H9 (cell line): Measurements from ENCODE around the gene RAP1GAP2. TPM values are rescaled to one million over a fixed set of nuclear protein-coding genes. Genes with fewer than 3 reads are reported as not detected.

Experiments
- DNase-seq: peaks from one replicate; pipeline ENCODE4 v3.0.0-alpha.2; 2017
- H2AFZ ChIP-seq: one replicate; pipeline ENCODE4 v1.6.1; 2013; ENCODE audit warnings: mild to moderate bottlenecking, low read length, control low read depth, moderate library complexity
- H2AK5ac ChIP-seq: 2 replicates; pipeline ENCODE4 v1.6.1; 2013; ENCODE audit warnings: low read length, control low read depth, mixed read lengths; ENCODE audit not compliant: insufficient read length
- H2BK120ac ChIP-seq: one replicate; pipeline ENCODE4 v1.6.1; 2013; ENCODE audit warnings: low read depth, mild to moderate bottlenecking, low read length, control low read depth, inconsistent platforms; ENCODE audit not compliant: poor library complexity, severe bottlenecking
- H2BK12ac ChIP-seq: 2 replicates; pipeline ENCODE4 v1.6.1; 2013; ENCODE audit warnings: low read length, control low read depth, mixed read lengths, low read depth; ENCODE audit not compliant: insufficient read length
- H2BK15ac ChIP-seq: 2 replicates; pipeline ENCODE4 v1.6.1; 2013; ENCODE audit warnings: low read depth, low read length, control low read depth
- H2BK20ac ChIP-seq: one replicate; pipeline ENCODE4 v1.6.1; 2013; ENCODE audit warnings: low read depth, mild to moderate bottlenecking, low read length, control low read depth, inconsistent platforms; ENCODE audit not compliant: poor library complexity, severe bottlenecking
- H2BK5ac ChIP-seq: 2 replicates; pipeline ENCODE4 v1.6.1; 2013; ENCODE audit warnings: low read length, control low read depth, mixed read lengths; ENCODE audit not compliant: insufficient read length
- H3K14ac ChIP-seq: 2 replicates; pipeline ENCODE4 v1.6.1; 2013; ENCODE audit warnings: low read length, control low read depth; ENCODE audit not compliant: insufficient read depth
- H3K18ac ChIP-seq: 2 replicates; pipeline ENCODE4 v1.6.1; 2013; ENCODE audit warnings: low read depth, mild to moderate bottlenecking, mixed read lengths, low read length, control low read depth; ENCODE audit not compliant: insufficient read length
- H3K23ac ChIP-seq: 2 replicates; pipeline ENCODE4 v1.6.1; 2013; ENCODE audit warnings: low read length, control low read depth, mixed read lengths, low read depth; ENCODE audit not compliant: insufficient read length
- H3K23me2 ChIP-seq: 2 replicates; pipeline ENCODE4 v1.6.1; 2013; ENCODE audit warnings: low read depth, mild to moderate bottlenecking, mixed read lengths, low read length, control low read depth; ENCODE audit not compliant: insufficient read length, poor library complexity, severe bottlenecking
- H3K27ac ChIP-seq: 2 replicates; pipeline ENCODE4 v1.5.1; 2013; ENCODE audit warnings: low read length, control low read depth, mixed read lengths, low read depth; ENCODE audit not compliant: insufficient read length
- H3K27me3 ChIP-seq: 2 replicates; pipeline ENCODE4 v1.6.1; 2013; ENCODE audit warnings: low read length, control low read depth, inconsistent platforms; ENCODE audit not compliant: insufficient read depth
- H3K4ac ChIP-seq: 2 replicates; pipeline ENCODE4 v1.6.1; 2013; ENCODE audit warnings: low read depth, mild to moderate bottlenecking, control low read depth, inconsistent platforms, low read length, moderate library complexity
- H3K4me1 ChIP-seq: 2 replicates; pipeline ENCODE4 v1.6.1; 2013; ENCODE audit warnings: low read length, control low read depth, inconsistent platforms; ENCODE audit not compliant: insufficient read depth
- H3K4me2 ChIP-seq: 2 replicates; pipeline ENCODE4 v1.6.1; 2013; ENCODE audit warnings: low read length, control low read depth, mixed read lengths; ENCODE audit not compliant: insufficient read length, insufficient read depth
- H3K56ac ChIP-seq: 2 replicates; pipeline ENCODE4 v1.6.1; 2013; ENCODE audit warnings: low read depth, mild to moderate bottlenecking, mixed read lengths, low read length, control low read depth; ENCODE audit not compliant: insufficient read length
- H3K79me1 ChIP-seq: 2 replicates; pipeline ENCODE4 v1.6.1; 2013; ENCODE audit warnings: low read depth, mild to moderate bottlenecking, moderate library complexity, low read length, control low read depth, inconsistent platforms; ENCODE audit not compliant: insufficient read depth, poor library complexity, severe bottlenecking
- H3K79me2 ChIP-seq: 2 replicates; pipeline ENCODE4 v1.6.1; 2013; ENCODE audit warnings: low read length, control low read depth, inconsistent platforms; ENCODE audit not compliant: insufficient read depth
- H3K9ac ChIP-seq: 2 replicates; pipeline ENCODE4 v1.6.1; 2013; ENCODE audit warnings: low read length, control low read depth, mixed read lengths; ENCODE audit not compliant: insufficient read length; ENCODE audit errors: extremely low read depth
- H3K9me3 ChIP-seq: one replicate; pipeline ENCODE4 v1.6.1; 2013; ENCODE audit warnings: low read depth, low read length, inconsistent platforms; ENCODE audit not compliant: control insufficient read depth
- H3T11ph ChIP-seq: one replicate; pipeline ENCODE4 v1.6.1; 2013; ENCODE audit warnings: mild to moderate bottlenecking, low read length, control low read depth, inconsistent platforms
- H4K20me1 ChIP-seq: one replicate; pipeline ENCODE4 v1.6.1; 2013; ENCODE audit not compliant: control insufficient read depth, insufficient read length, insufficient read depth
- H4K5ac ChIP-seq: 2 replicates; pipeline ENCODE4 v1.6.1; 2013; ENCODE audit warnings: low read depth, mild to moderate bottlenecking, mixed read lengths, low read length, control low read depth; ENCODE audit not compliant: insufficient read length
- H4K8ac ChIP-seq: replicated peaks from 2 replicates; pipeline ENCODE4 v1.6.1; 2013; ENCODE audit warnings: low read length, control low read depth, mixed read lengths, low read depth; ENCODE audit not compliant: insufficient read length
- H4K91ac ChIP-seq: 2 replicates; pipeline ENCODE4 v1.6.1; 2013; ENCODE audit warnings: low read depth, mild to moderate bottlenecking, moderate library complexity, mixed read lengths, low read length, control low read depth; ENCODE audit not compliant: insufficient read length
- H3K27ac Mint-ChIP-seq, 3 experiments: 2 replicates in 2 of 3; 3 replicates in 1 of 3; pipeline ENCODE4 v1.8.0; 2020 to 2021; ENCODE audit warnings: mixed read lengths in 3 of 3, mild to moderate bottlenecking in 1 of 3, moderate library complexity in 1 of 3
- H3K27me3 Mint-ChIP-seq: 2 replicates; pipeline ENCODE4 v1.8.0; 2021; ENCODE audit warnings: low read depth, mild to moderate bottlenecking, moderate library complexity, mixed read lengths
- H3K36me3 Mint-ChIP-seq, 3 experiments: 2 replicates in 2 of 3; 3 replicates in 1 of 3; pipeline ENCODE4 v1.8.0; 2020 to 2021; ENCODE audit warnings: low read depth in 3 of 3, mixed read lengths in 3 of 3; ENCODE audit not compliant: insufficient read depth in 1 of 3
- H3K4me1 Mint-ChIP-seq, 2 experiments: 2 replicates each; pipeline ENCODE4 v1.8.0; 2020; ENCODE audit warnings: mixed read lengths in 2 of 2
- H3K4me3 Mint-ChIP-seq, 2 experiments: 2 replicates in 1 of 2; 3 replicates in 1 of 2; pipeline ENCODE4 v1.8.0; 2020 to 2021; ENCODE audit warnings: mild to moderate bottlenecking in 2 of 2, mixed read lengths in 2 of 2, moderate library complexity in 1 of 2
- H3K9me3 Mint-ChIP-seq, 2 experiments: 2 replicates in 1 of 2; 3 replicates in 1 of 2; pipeline ENCODE4 v1.8.0; 2020; ENCODE audit warnings: mild to moderate bottlenecking in 2 of 2, mixed read lengths in 2 of 2, moderate library complexity in 1 of 2
- WGBS: extraction: QIAGEN DNeasy Blood & Tissue Kit; methylation state at CpG from one replicate; pipeline ENCODE4 v1.1.7; 2013; ENCODE audit warnings: missing lambda C conversion rate, low lambda C conversion rate, mixed read lengths; ENCODE audit not compliant: insufficient read length; ENCODE audit errors: extremely low coverage; 5-methylcytosine and 5-hydroxymethylcytosine counted together
- total RNA-seq: library from RNA; stranded (reverse); gene quantifications from 2 replicates; pipeline ENCODE4 v1.2.1, GENCODE V29; 2021
- TF ChIP-seq, protein P1 (sequence below): fragments of 200-600 bp; sonication (generic); conservative IDR thresholded peaks from 3 replicates; pipeline ENCODE4 v1.8.0; 2021; ENCODE audit warnings: antibody characterized with exemption, mild to moderate bottlenecking

The RAP1GAP2 gene
- total RNA-seq, 1 experiment from 2014 or later, result 33.8 TPM

DNA sequence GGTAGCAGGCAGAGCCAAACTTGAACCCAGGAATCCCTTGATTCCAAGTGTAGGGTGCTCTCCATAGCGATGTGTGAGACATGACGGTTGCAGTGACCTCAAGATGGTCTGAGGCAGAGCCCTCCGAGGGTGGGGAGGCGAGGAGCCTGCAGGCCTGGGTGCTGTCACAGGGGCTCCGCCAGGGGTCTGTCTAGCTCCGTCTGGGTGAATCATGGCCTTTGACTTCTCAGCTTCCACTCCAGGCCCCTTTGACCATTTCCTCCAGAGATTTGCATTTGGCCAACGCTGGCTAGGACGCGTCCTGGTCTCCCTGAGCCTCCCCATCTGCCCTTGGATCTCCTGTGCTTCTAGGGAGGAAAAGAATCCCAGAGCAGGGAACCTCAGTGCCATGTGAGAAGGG, 104.6 kb downstream of the RAP1GAP2 start:
- Histone ChIP-seq H3K56ac (no peak overlapping the region), H2BK120ac (no peak overlapping the region), H3K18ac (no peak overlapping the region), H2BK15ac (no peak overlapping the region), H4K8ac (no peak overlapping the region), H3K23me2 (no peaks in the 10 kb centered on the region), H3K14ac (no peak overlapping the region), H2AK5ac (no peak overlapping the region), H4K20me1 (no peaks in the 10 kb centered on the region), H3K27ac (no peak overlapping the region), H2BK20ac (no peak overlapping the region), H3K4me1 (peaks cover 5% of the 10 kb centered on the region; the same call in 1 of the 2 replicates), H3K79me1 (peaks cover 6% of the 10 kb centered on the region), H2BK5ac (no peak overlapping the region), H3K79me2 (peaks cover 5% of the 10 kb centered on the region; the same call in 1 of the 2 replicates), H3K27me3 (no peaks in the 10 kb centered on the region), H3K9me3 (no peaks in the 10 kb centered on the region), H3K23ac (no peak overlapping the region), H3K9ac (no peak overlapping the region), H4K5ac (no peak overlapping the region), H3K4me2 (no peak overlapping the region), H2AFZ (no peak overlapping the region), H3K4ac (no peak overlapping the region), H3T11ph (no peak overlapping the region), H2BK12ac (no peak overlapping the region), H4K91ac (no peak overlapping the region)
- no peaks in the 10 kb centered on the region; the same call in 1 of the 2 replicates for H3K27me3 Mint-ChIP-seq
- TF ChIP-seq, protein P1, sequence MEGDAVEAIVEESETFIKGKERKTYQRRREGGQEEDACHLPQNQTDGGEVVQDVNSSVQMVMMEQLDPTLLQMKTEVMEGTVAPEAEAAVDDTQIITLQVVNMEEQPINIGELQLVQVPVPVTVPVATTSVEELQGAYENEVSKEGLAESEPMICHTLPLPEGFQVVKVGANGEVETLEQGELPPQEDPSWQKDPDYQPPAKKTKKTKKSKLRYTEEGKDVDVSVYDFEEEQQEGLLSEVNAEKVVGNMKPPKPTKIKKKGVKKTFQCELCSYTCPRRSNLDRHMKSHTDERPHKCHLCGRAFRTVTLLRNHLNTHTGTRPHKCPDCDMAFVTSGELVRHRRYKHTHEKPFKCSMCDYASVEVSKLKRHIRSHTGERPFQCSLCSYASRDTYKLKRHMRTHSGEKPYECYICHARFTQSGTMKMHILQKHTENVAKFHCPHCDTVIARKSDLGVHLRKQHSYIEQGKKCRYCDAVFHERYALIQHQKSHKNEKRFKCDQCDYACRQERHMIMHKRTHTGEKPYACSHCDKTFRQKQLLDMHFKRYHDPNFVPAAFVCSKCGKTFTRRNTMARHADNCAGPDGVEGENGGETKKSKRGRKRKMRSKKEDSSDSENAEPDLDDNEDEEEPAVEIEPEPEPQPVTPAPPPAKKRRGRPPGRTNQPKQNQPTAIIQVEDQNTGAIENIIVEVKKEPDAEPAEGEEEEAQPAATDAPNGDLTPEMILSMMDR, result no peak
- peaks cover 0 to 2% of the 10 kb centered on the region in 2 experiments; a peak in 1 of 5 replicates for H3K9me3 Mint-ChIP-seq
- no peak overlapping the region for H3K27ac Mint-ChIP-seq
- peaks cover 28 to 41% of the 10 kb centered on the region in 2 experiments for H3K4me1 Mint-ChIP-seq
- no CpG with 5 or more reads among the region's 9 CpGs for WGBS
- H3K4me3 Mint-ChIP-seq, result no peak overlapping the region
- peak; percentile 34 for DNase-seq
- H3K36me3 Mint-ChIP-seq, result peaks cover 13 to 31% (median 16%) of the 10 kb centered on the region in 3 experiments
